ENCODE results near the gene METRN. TPM values are rescaled to one million over a fixed set of nuclear protein-coding genes. Genes with fewer than 3 reads are reported as not detected.

Gene METRN
- total and polyA plus RNA-seq, 2 donors (not counting 1 experiment from before 2014, with no cell fraction given) = 6.9 to 10.4 TPM

GRCh38 chr16:717450-718245, 2.7 kb downstream of the METRN start:
- peaks cover 28 to 39% of the 10 kb centered on the region in 2 donors for H3K4me1 ChIP-seq (ENCODE audit: control insufficient read depth in 2 of 2, insufficient read depth in 2 of 2, low read length in 2 of 2)
- CTCF ChIA-PET = interaction anchor here (1.3 kb wide), 1 partner anchor 10 kb away, joined by 3 read pairs; no protein-coding TSS in a partner anchor

More at GRCh38 chr16:717450-718245, 2.7 kb downstream of the METRN start:
- Histone ChIP-seq H3K36me3 (replicated peaks in 1 of 2; ENCODE audit: control extremely low read depth in 1 of 2, control insufficient read depth in 1 of 2, extremely low read depth in 1 of 2, insufficient read depth in 2 of 2, low read length in 1 of 2) (no peaks in the 10 kb centered on the region), H3K27ac (ENCODE audit: low read length in 2 of 2) (no peak overlapping the region), H3K27me3 (replicated peaks in 1 of 4; ENCODE audit: control extremely low read depth in 1 of 4, control insufficient read depth in 3 of 4, insufficient read depth in 4 of 4, low read length in 3 of 4) (peaks cover 0 to 23% (median 10%) of the 10 kb centered on the region in 4 experiments), H3K9me3 (ENCODE audit: control extremely low read depth in 1 of 3, control insufficient read depth in 2 of 3, insufficient read depth in 1 of 3, low read length in 2 of 3) (peaks cover 0 to 15% (median 0%) of the 10 kb centered on the region in 3 donors), H3K4me2 (replicated peaks; ENCODE audit: low read depth, low read length, poor library complexity, severe bottlenecking) (no peak overlapping the region), H3K79me2 (ENCODE audit: control insufficient read depth, insufficient read depth, low read length) (no peaks in the 10 kb centered on the region), H4K20me1 (ENCODE audit: control insufficient read depth, insufficient read depth, low read length, poor library complexity, severe bottlenecking) (peaks cover 20% of the 10 kb centered on the region), H3K4me3 (ENCODE audit: control extremely low read depth in 1 of 5, extremely low read depth in 1 of 5, insufficient read depth in 1 of 5, low read depth in 2 of 5, low read length in 4 of 5) (no peak overlapping the region), H2AFZ (ENCODE audit: insufficient read depth, low read depth, low read length, poor library complexity, severe bottlenecking) (no peak overlapping the region), H3K9ac (ENCODE audit: low read length) (no peak overlapping the region)
- peaks cover 6% of the 10 kb centered on the region for H3K27me3 Mint-ChIP-seq
- H3K27ac Mint-ChIP-seq = no peak overlapping the region
- DNase-seq (no peak), ATAC-seq (ENCODE audit: low read depth) (no peak)
- no peak overlapping the region for H3K4me3 Mint-ChIP-seq
- H3K9me3 Mint-ChIP-seq (ENCODE audit: insufficient read depth) = no peaks in the 10 kb centered on the region
- peaks cover 11% of the 10 kb centered on the region for H3K4me1 Mint-ChIP-seq
- TF ChIP-seq EZH2 (IDR thresholded peaks at IDR 0.05; ENCODE audit: borderline replicate concordance, insufficient read depth, low read depth, low read length, poor library complexity, severe bottlenecking) = no peak
- no peak for TF ChIP-seq CTCF (IDR thresholded peaks at IDR 0.05)
- POLR2A ChIA-PET = interaction anchor here (1.9 kb wide), 1 partner anchor 10 kb away, joined by 8 read pairs; no protein-coding TSS in a partner anchor
- 84% methylated on average over 32 of the region's 32 CpGs for WGBS (ENCODE audit: insufficient coverage)
- intact Hi-C loops (cut with micrococcal nuclease) = loop anchor here (5.0 kb wide), 1 partner anchor 255 kb away; the partner anchor contains the start of gene LMF1
